H1 (cell line): ENCODE results near the gene STAMBP. TPM values are rescaled to one million over a fixed set of nuclear protein-coding genes. Genes with fewer than 3 reads are reported as not detected.

Experiments
- CTCF ChIA-PET: fragments of 300-600 bp; sonication (Branson Sonifier 250); formaldehyde crosslinking; loops from one replicate; lab custom pipeline; 2021; ENCODE audit not compliant: partially characterized antibody; lab: Charles Lee
- POLR2A ChIA-PET: fragments of 300-600 bp; sonication (Branson Sonifier 250); formaldehyde crosslinking; loops from one replicate; lab custom pipeline; 2021; ENCODE audit warnings: inconsistent platforms; ENCODE audit not compliant: partially characterized antibody; lab: Charles Lee
- DNase-seq, 2 experiments: peaks; one replicate each; pipeline versions ENCODE4 v3.0.0 to v3.0.0-alpha.2; 2010 to 2022; ENCODE audit warnings: low spot score in 2 of 2, low read depth in 1 of 2, mixed read lengths in 1 of 2
- FAIRE-seq: peaks from 2 replicates; lab custom pipeline; 2011; peaks lifted over from hg19 to GRCh38; lab: Jason Lieb, UNC
- H2AFZ ChIP-seq: 2 replicates; pipeline ENCODE4 v1.8.1; 2012; ENCODE audit warnings: low read length, inconsistent platforms
- H2AK5ac ChIP-seq: 2 replicates; pipeline ENCODE4 v1.6.1; 2013; ENCODE audit warnings: low read depth, low read length
- H2BK120ac ChIP-seq: replicated peaks from 2 replicates; pipeline ENCODE3; 2013; ENCODE audit warnings: low read depth, low read length, inconsistent platforms
- H2BK12ac ChIP-seq: 2 replicates; pipeline ENCODE4 v1.6.1; 2013; ENCODE audit warnings: low read depth, low read length
- H2BK15ac ChIP-seq: 2 replicates; pipeline ENCODE4 v1.6.1; 2013; ENCODE audit warnings: low read length
- H2BK20ac ChIP-seq: 2 replicates; pipeline ENCODE4 v1.6.1; 2013; ENCODE audit warnings: low read length
- H2BK5ac ChIP-seq: 2 replicates; pipeline ENCODE4 v1.6.1; 2013; ENCODE audit warnings: low read depth, low read length
- H3K14ac ChIP-seq: 2 replicates; pipeline ENCODE4 v1.6.1; 2013; ENCODE audit warnings: inconsistent platforms; ENCODE audit not compliant: insufficient read length
- H3K18ac ChIP-seq: 2 replicates; pipeline ENCODE4 v1.6.1; 2013; ENCODE audit warnings: low read length; ENCODE audit errors: extremely low read depth
- H3K23ac ChIP-seq: 2 replicates; pipeline ENCODE4 v1.6.1; 2013; ENCODE audit warnings: inconsistent platforms; ENCODE audit not compliant: insufficient read length
- H3K23me2 ChIP-seq: 2 replicates; pipeline ENCODE4 v1.6.1; 2013; ENCODE audit warnings: low read depth, low read length
- H3K27ac ChIP-seq: 2 replicates; pipeline ENCODE4 v1.6.1; 2011; ENCODE audit warnings: low read depth, low read length, inconsistent platforms
- H3K27me3 ChIP-seq, 4 experiments: replicated peaks in 1 of 4; 1 replicate in 1 of 4; 2 replicates in 3 of 4; pipeline versions ENCODE4 v1.6.1 to v1.8.1; 2011 to 2013; ENCODE audit warnings: low read length in 3 of 4, mild to moderate bottlenecking in 3 of 4, inconsistent platforms in 2 of 4, mixed read lengths in 2 of 4, moderate library complexity in 1 of 4; ENCODE audit not compliant: control insufficient read depth in 3 of 4, insufficient read depth in 3 of 4; ENCODE audit errors: extremely low read depth in 1 of 4
- H3K36me3 ChIP-seq, 4 experiments: 2 replicates each; pipeline versions ENCODE4 v1.6.1 to v1.8.1; 2011 to 2013; ENCODE audit warnings: mild to moderate bottlenecking in 4 of 4, low read length in 3 of 4, moderate library complexity in 2 of 4, control low read depth in 1 of 4, inconsistent platforms in 1 of 4; ENCODE audit not compliant: insufficient read depth in 4 of 4, control insufficient read depth in 2 of 4
- H3K4ac ChIP-seq: replicated peaks from 2 replicates; pipeline ENCODE3; 2013; ENCODE audit warnings: low read length, low read depth, mixed read lengths, inconsistent platforms; ENCODE audit not compliant: insufficient read length
- H3K4me1 ChIP-seq, 4 experiments: replicated peaks in 1 of 4; 1 replicate in 1 of 4; 2 replicates in 3 of 4; pipeline versions ENCODE4 v1.6.1 to v1.8.1; 2011 to 2013; ENCODE audit warnings: low read length in 3 of 4, inconsistent platforms in 2 of 4, mixed read lengths in 1 of 4; ENCODE audit not compliant: insufficient read depth in 4 of 4, control insufficient read depth in 3 of 4
- H3K4me2 ChIP-seq, 2 experiments: 2 replicates each; pipeline versions ENCODE4 v1.6.1 to v1.8.1; 2011 to 2013; ENCODE audit warnings: low read depth in 2 of 2, low read length in 2 of 2, control low read depth in 1 of 2, inconsistent platforms in 1 of 2, mild to moderate bottlenecking in 1 of 2; ENCODE audit not compliant: insufficient read depth in 1 of 2
- H3K4me3 ChIP-seq, 4 experiments: fragments of 200-600, 300-600 bp in 1 of 4; sonication (generic), shearing (Covaris generic), sonication (Bioruptor Twin) in 1 of 4; 2 replicates each; pipeline versions ENCODE4 v1.5.1 to v1.8.1; 2011 to 2016; ENCODE audit warnings: low read length in 4 of 4, low read depth in 3 of 4, control low read depth in 2 of 4, inconsistent platforms in 2 of 4, mild to moderate bottlenecking in 2 of 4, mixed read lengths in 1 of 4, moderate library complexity in 1 of 4; ENCODE audit not compliant: insufficient read depth in 2 of 4; ENCODE audit errors: extremely low read depth in 1 of 4
- H3K56ac ChIP-seq: replicated peaks from 2 replicates; pipeline ENCODE3; 2013; ENCODE audit warnings: low read depth, mild to moderate bottlenecking, mixed read lengths, low read length, inconsistent platforms; ENCODE audit not compliant: insufficient read length
- H3K79me1 ChIP-seq: 2 replicates; pipeline ENCODE4 v1.6.1; 2013; ENCODE audit warnings: low read depth, low read length, control low read depth
- H3K79me2 ChIP-seq, 2 experiments: 2 replicates each; pipeline versions ENCODE4 v1.6.1 to v1.8.1; 2012 to 2013; ENCODE audit warnings: low read length in 2 of 2, mild to moderate bottlenecking in 2 of 2, inconsistent platforms in 1 of 2; ENCODE audit not compliant: insufficient read depth in 2 of 2, control insufficient read depth in 1 of 2
- H3K9ac ChIP-seq, 4 experiments: replicated peaks in 1 of 4; 1 replicate in 1 of 4; 2 replicates in 3 of 4; pipeline versions ENCODE4 v1.6.1 to v1.8.1; 2011 to 2013; ENCODE audit warnings: low read depth in 3 of 4, low read length in 3 of 4, control low read depth in 2 of 4, mild to moderate bottlenecking in 2 of 4, moderate library complexity in 2 of 4, inconsistent platforms in 1 of 4; ENCODE audit errors: extremely low read depth in 1 of 4
- H3K9me3 ChIP-seq, 2 experiments: 2 replicates each; pipeline versions ENCODE4 v1.6.1 to v1.8.1; 2012 to 2013; ENCODE audit warnings: mild to moderate bottlenecking in 2 of 2, moderate library complexity in 2 of 2, control low read depth in 1 of 2, inconsistent platforms in 1 of 2, low read depth in 1 of 2, low read length in 1 of 2, mixed read lengths in 1 of 2; ENCODE audit not compliant: insufficient read depth in 2 of 2
- H4K20me1 ChIP-seq, 2 experiments: replicated peaks in 1 of 2; 2 replicates each; pipeline versions ENCODE3 to v1.8.1; 2011 to 2013; ENCODE audit warnings: inconsistent platforms in 2 of 2, low read length in 2 of 2, mild to moderate bottlenecking in 1 of 2; ENCODE audit not compliant: insufficient read depth in 2 of 2, control insufficient read depth in 1 of 2
- H4K5ac ChIP-seq: 2 replicates; pipeline ENCODE4 v1.6.1; 2013; ENCODE audit warnings: low read length, low read depth, mixed read lengths, inconsistent platforms; ENCODE audit not compliant: insufficient read length
- H4K8ac ChIP-seq: 2 replicates; pipeline ENCODE4 v1.8.0; 2013; ENCODE audit warnings: mild to moderate bottlenecking, moderate library complexity, low read length, inconsistent platforms; ENCODE audit not compliant: insufficient read depth; ENCODE audit errors: extremely low read depth
- H4K91ac ChIP-seq: replicated peaks from 2 replicates; pipeline ENCODE3; 2013; ENCODE audit warnings: low read length, mixed read lengths, inconsistent platforms; ENCODE audit not compliant: insufficient read length
- CEBPB ChIP-seq: IDR thresholded peaks from 2 replicates; pipeline ENCODE4 v1.6.1; 2012; ENCODE audit warnings: low read depth, low read length
- CHD1 ChIP-seq: IDR thresholded peaks from 2 replicates; pipeline ENCODE4 v1.6.1; 2012; ENCODE audit warnings: low read depth, low read length, improper control_type of control experiment
- EZH2 ChIP-seq: fragments of 200-600 bp; sonication (generic); IDR thresholded peaks from 2 replicates; pipeline ENCODE4 v1.7.1; 2012; ENCODE audit warnings: low read depth, mild to moderate bottlenecking, moderate library complexity, low read length, inconsistent platforms; ENCODE audit not compliant: severe bottlenecking
- KDM5A ChIP-seq: fragments of 200-600 bp; IDR thresholded peaks from 2 replicates; pipeline ENCODE4 v1.7.1; 2012; ENCODE audit warnings: mild to moderate bottlenecking, low read length, inconsistent platforms, mixed read lengths
- TBP ChIP-seq: IDR thresholded peaks from 2 replicates; pipeline ENCODE4 v1.6.1; 2011; ENCODE audit warnings: low read depth, low read length, improper control_type of control experiment
- TEAD4 ChIP-seq: IDR thresholded peaks from 2 replicates; pipeline ENCODE4 v1.6.1; 2012; ENCODE audit warnings: low read depth, low read length, inconsistent platforms, mixed read lengths
- WGBS, 2 experiments: shearing (Covaris generic) in 1 of 2; methylation state at CpG; one replicate each; pipeline versions ENCODE4 v1.1.6 to v1.1.7; 2013 to 2015; ENCODE audit warnings: low lambda C conversion rate in 2 of 2, mixed read lengths in 2 of 2, inconsistent platforms in 1 of 2, low coverage in 1 of 2, missing lambda C conversion rate in 1 of 2; ENCODE audit not compliant: insufficient replicate concordance in 2 of 2, insufficient coverage in 1 of 2, insufficient read length in 1 of 2; ENCODE audit errors: extremely low coverage in 1 of 2, missing lambda C conversion rate in 1 of 2; 5-methylcytosine and 5-hydroxymethylcytosine counted together
- polyA plus RNA-seq, 7 experiments: library from polyadenylated mRNA; depleted of rRNA in 3 of 7; stranded (reverse) in 5 of 7; unstranded in 2 of 7; fragments of >200 nt in 5 of 7; fragments of 200-250 nt in 2 of 7; gene quantifications; 1 replicate in 5 of 7; 2 replicates in 1 of 7; 4 replicates in 1 of 7; pipeline versions ENCODE4 v1.2.1 to v1.2.3, GENCODE V29; 2011 to 2013; ENCODE audit warnings: missing spikeins in 2 of 7, mixed read lengths in 2 of 7
- total RNA-seq: library from RNA; stranded (reverse); fragmentation: NEBNext Ultra II Directional; extraction: Animal tissue kit (Norgen Biotek cat#: 25700); gene quantifications from 2 replicates; pipeline ENCODE4 v1.2.1, GENCODE V29; 2021

The STAMBP gene
- total and polyA plus RNA-seq, 2 of the 8 experiments (the other 6 are each of a cell fraction or from before 2014, with no cell fraction given) = 35.8 to 49.7 TPM

DNA sequence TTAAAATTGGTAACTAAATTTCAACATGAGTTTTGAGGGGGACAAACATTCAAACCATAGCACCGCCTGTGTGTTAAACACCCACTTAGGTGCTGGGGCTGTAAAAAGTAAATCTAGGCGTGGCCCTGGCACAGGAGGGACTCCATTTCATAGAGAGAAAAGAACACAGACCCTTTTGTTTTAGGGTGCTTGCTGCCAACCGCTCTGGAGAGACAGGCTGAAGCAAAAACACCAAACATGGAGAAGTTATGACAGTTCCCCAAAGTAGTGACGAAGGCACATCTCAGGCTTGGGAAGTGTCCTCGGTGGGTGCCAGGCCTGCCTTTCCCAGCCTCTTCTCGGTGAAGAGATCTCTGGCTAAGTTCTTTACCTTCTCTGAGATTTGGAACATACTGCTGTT lies 69.2 kb downstream of the STAMBP start:
- 96% methylated on average over 5 of the region's 6 CpGs; no CpG with 5 or more reads in 1 of the 2 experiments for WGBS, 2 experiments

More for the DNA sequence above, 69.2 kb downstream of the STAMBP start:
- H4K8ac ChIP-seq = no peak overlapping the region
- H2BK20ac ChIP-seq = no peak overlapping the region
- H3K4me2 ChIP-seq = no peak overlapping the region
- DNase-seq = no peak
- no peak overlapping the region for H3K14ac ChIP-seq
- H4K5ac ChIP-seq = no peak overlapping the region
- no peak overlapping the region for H3K9ac ChIP-seq
- no peak overlapping the region for H2BK120ac ChIP-seq
- H3K36me3 ChIP-seq = no peaks in the 10 kb centered on the region
- no peaks in the 10 kb centered on the region for H3K79me2 ChIP-seq
- H3K79me1 ChIP-seq = no peaks in the 10 kb centered on the region
- H3K23me2 ChIP-seq = no peaks in the 10 kb centered on the region; the same call in 1 of the 2 replicates
- no peak overlapping the region for H2AK5ac ChIP-seq
- no peaks in the 10 kb centered on the region for H3K9me3 ChIP-seq
- H2AFZ ChIP-seq = no peak overlapping the region
- no peak overlapping the region for H4K91ac ChIP-seq
- H3K18ac ChIP-seq = no peak overlapping the region
- peaks cover 0 to 3% (median 2%) of the 10 kb centered on the region in 4 experiments; a peak in 4 of 7 replicates for H3K4me1 ChIP-seq
- H3K27me3 ChIP-seq = no peaks in the 10 kb centered on the region
- no peaks in the 10 kb centered on the region for H4K20me1 ChIP-seq
- ChIA-PET POLR2A (no interaction called here), CTCF (interaction anchor here (1.1 to 1.7 kb wide), 2 partner anchors 8 to 218 kb away, joined by 3 to 5 read pairs; no protein-coding TSS in a partner anchor)
- no peak for FAIRE-seq
- H3K56ac ChIP-seq = no peak overlapping the region
- no peak overlapping the region for H3K23ac ChIP-seq
- H2BK5ac ChIP-seq = no peak overlapping the region
- no peak overlapping the region for H3K27ac ChIP-seq
- TF ChIP-seq CHD1 (no peak), TEAD4 (no peak), KDM5A (no peak), TBP (no peak), CEBPB (no peak), EZH2 (no peak)
- H3K4me3 ChIP-seq = no peak overlapping the region
- no peak overlapping the region for H3K4ac ChIP-seq
- H2BK12ac ChIP-seq = no peak overlapping the region
- H2BK15ac ChIP-seq = no peak overlapping the region
